Measurements from ENCODE around the gene ADISSP.

ADISSP gene

DNA sequence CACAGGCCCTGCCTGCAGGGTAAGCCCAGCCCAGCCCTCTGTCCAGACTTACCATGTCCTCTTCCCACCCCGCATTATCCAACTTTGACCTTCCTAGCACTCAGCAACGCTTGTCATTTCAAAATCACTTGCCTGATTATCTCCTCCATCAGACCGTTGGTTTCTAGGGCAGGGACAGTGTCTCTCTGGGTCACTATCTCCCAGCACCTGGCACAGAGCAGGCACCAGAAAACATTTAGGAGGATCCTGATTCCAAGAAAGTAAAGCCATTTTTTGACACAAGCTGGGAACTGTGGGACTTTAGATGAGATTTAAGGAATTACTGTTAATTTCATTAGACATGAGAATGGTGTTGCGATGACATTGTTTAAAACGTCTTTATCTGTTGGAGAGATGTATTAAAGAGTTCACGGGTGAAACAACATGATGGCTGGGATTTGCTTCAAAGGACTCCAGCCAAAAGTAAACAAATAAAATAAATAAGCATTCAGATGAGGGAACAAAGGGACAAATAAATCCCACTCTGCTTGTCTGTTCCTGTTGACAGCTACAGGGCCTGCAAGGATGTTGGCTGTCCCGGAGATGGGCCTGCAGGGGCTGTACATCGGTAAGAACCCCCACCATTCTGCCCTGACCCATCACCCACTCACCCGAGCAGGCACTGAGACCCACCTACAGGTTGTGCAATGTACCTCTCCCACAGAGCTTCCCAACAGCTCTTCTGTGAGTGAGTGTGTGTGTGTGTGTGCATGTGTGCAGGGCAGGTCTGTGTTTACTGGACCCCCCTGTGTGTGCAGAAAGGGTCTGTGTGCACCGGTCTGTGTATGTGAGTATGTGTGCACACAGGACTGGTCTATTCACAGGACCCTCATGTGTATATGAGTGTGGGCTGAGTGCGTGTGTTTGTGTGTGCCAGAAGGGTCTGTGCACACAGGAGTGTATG lies 29.2 kb downstream of the ADISSP start:
- no peak for DNase-seq (ENCODE audit: low read depth)

DNA sequence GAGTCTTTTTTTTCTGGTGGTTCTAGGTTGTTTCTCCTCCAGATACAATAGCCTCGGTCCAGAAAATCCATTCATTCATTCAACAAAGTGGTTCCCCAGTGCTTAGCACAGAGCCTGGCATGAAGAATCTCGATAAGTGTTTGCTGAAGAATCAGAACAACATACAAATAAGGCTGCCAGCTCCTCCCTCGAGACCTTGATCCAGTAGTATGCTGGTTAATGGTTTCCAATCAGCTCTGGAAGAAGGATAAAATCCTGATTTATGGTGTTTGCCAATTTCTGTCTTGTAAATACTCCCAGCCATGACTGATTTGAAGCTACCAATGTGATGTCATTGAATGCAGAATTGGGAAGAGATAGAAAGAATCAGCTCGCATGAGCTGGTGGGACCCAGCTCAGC lies 31.8 kb downstream of the ADISSP start:
- DNase-seq (ENCODE audit: low read depth), result no peak

DNA sequence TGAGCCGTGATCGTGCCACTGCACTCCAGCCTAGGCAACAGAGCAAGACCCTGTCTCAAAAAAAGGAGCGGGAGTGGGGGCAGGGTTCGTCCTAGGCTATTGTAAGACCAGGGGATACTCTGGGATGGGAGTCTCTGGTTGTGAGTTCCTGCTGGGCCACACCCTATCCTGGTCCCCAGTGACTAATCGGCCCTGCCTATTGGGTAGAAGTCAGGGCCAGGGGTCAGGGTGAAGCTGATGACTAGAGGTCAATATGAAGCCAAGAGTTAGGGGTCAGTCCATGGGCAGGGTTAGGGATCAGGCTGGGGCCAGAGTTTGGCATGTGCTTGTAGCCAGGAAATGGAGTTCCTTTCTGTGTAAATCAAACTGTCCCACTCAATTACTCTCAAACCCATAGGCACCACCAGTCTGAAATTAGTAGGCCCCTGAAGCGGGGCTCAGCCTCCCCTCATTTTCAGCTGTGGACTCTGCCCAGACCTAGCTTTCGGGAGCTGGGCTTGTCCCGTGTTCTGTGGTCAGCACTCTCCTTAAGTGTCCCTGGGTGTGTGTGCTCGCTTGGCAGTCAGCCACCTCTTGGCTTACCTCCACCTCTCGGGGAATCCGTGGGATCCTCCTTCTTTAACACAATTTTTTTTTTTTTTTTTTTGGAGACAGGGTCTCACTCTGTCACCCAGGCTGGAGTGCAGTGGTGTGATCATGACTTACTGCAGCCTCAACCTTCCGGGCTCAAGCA lies 33.3 kb downstream of the ADISSP start:
- DNase-seq (ENCODE audit: low read depth), result no peak

DNA sequence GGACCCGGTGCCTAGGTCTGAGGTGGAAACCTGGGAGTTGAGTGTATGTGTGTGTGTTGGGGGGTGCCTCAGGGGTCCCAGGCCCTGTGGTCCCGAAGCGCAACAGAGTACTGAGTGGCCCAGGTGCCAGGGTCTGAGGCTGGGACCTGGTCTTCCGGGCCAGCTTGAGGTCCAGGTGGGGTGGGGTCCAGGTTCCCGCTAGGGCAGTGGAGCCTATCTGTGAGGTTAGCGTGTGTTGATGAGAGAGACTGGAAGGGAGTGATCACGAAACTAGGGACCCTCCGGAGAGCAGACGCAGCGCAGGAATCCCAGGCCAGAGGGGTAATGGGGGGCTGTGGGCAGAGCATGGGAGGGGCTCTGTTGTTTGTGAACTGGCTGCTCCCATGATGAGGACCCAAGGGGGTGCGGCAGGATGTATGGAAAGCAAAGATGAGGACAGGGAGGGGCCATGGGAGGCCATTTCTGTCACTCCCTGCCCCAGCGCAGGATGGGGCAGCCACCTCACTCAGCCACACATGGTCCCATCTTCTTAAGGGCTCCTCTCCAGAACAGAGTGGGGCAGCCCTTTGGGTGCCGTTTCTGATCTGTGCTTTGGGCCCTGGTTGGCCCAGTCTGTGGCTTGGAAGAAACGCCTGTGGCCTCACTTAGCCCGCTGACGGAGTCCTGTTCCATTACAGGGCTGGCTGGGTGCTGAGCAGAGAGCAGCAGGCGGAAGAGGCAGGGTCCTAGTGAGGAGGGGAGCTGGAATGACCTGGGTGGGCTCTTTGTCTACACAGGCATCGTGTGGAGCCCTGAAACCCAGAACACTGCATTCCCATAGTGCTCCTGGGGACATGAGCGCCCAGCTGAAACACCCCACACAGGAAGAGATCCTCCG lies 34.2 kb downstream of the ADISSP start:
- DNase-seq (ENCODE audit: low read depth), result no peak

DNA sequence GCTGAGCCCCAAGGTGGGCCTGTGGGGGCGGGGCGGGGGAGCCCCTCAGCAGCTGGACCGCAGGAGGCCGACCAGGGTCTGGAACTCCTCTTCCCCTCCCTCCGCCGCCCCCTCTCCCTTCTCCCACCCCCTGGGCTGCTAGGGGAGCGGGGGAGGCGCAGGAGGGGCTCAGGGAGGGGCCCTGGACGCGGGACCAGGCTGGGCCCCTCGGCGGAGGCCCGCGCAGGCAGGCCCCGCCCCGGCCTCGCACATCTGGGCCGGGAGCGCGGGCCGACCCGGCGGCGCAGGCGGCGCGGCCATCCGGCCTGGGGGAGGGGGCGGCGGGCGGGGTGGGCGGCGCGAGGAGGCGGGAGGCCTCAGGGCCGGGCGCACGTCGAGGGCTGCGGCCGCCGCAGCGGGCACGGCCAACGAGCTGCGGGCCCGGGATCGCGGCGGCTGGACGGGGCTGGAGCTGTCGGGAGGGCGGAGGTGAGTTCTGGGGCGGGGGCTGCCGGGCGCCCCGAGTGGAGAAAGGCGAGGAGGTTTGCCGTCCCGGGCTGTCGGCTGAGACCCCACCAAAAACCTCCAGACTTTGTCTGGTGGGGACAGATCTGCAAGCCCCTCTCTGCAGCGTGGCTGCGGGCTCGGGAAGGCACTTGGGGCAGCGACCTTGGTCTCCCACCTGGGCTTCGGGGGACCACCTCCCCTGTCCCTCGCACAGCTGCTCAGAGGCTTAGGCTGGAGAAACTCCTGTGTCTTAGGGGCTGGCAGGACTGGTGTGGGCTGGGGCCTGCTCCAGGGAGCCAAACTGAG lies 35.0 kb downstream of the ADISSP start, which contains the start of gene HSPA12B:
HSPA12B (plus strand) TSS at position 359 of the 792 bp plus-strand sequence. CDS start 5,990 bp downstream, outside the sequence.
- peak; percentile 47 for DNase-seq (ENCODE audit: low read depth)

DNA sequence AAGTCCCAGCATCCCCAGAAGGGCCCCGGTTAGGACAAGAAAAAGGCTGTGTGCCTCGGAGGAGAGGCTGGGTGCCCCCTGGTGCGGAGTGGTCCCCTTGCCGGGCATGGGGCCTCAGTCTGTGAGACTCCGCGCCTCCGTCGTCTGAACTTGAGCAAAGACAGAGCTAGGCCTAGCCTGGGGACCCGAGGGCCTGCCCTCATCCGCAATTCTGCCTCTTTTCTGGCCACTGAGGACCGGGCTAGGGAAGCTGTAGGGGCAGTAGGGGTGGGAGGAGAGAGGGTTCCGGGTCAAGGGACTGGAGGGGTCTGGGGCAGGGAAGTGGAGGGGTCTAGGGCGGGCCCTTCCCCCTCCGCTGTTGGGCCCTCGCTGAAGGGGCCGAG lies 35.6 kb downstream of the ADISSP start:
- no peak for DNase-seq (ENCODE audit: low read depth)

DNA sequence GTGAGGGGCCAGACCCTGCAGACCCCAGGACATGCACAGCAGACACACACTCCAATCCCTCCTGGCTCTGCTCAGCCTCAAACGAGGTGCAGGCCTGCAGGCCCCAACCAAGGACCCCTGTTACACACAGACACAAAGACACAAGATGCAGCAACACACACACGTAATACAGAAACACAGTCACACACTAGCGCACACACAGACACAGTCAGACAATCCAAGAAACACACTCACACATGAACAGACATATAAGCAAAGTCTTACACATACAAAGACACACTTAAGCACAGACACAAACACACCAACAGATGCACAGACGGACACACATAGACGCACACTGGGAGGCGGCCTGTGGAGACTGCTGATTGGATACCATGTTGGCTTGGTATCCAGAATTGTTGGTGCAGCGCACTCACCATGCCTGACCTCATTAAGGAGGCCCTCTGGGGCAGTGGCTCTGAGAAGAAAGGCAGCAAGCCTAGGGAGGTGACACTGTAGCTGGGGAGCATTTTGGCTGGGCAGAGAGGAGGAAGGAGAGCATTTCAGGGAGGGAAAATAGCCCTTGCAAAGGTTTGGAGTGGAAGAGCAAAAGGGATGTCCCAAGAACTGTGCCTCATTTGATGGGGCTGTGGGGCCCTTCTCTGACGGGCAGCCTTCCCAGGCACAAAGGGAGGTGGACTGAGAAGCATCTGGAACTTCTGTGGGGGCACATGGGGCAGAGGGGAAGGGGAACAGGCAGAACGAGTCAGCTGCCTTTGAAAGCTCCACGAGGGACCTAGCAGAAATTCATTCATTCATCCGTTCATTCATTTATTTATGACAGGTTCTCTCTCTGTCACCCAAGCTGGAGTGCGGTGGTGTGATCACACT lies 36.5 kb downstream of the ADISSP start:
- no peak for DNase-seq (ENCODE audit: low read depth)

DNA sequence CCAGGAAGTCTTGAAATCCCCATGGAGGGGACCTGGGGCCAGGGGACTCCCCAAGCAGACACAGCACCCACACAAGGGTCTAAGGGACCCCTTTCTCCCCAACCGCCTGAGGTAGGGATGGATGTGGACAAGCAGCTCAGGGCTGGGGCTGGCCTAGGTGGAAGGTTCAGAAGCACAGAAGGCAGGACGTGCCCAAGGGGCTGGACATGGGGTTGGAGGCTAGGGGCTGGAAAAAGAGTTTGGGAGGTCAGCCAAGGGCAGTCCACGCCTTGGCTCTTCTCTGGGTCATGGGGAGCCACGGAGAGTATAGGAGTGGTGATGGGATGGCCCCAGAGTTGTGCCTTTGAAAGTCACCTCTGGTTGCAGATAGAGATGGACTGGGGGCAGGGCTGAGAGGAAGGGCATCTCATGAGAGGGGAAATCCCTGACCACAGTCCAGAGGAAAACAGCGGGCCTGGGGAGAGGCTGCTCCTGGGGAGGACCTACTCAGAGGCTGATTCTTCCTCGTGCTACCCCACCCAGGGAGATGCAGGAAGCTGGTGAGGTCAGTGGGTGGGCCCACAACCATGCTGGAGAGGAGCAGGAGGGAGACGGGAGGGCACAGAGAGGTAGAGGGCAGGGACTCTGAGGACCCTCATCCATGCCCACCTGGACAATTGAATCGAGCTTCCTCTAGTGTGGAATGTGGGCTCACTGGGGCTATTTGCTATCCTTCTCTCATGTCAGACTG lies 37.6 kb downstream of the ADISSP start:
- DNase-seq (ENCODE audit: low read depth), result peak; percentile 50

DNA sequence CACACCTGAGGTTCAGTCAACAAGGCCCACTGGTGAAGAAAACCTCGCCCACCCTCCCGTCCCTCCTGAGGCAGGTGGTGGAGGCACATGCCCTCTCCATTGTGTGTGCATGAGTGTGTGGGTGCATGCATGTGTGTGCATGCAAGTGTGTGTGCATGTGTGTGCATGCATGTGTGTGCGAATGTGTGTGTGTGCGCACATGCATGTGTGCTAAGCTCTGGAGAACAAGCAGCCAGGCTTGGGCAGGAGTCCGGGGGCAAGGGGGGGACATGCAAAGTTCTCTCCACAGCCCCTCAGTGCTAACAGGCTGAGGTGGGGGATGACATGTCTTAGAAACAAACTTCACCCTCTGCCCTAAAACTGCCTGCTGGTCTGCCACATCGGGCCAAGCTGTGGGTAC lies 38.2 kb downstream of the ADISSP start:
- DNase-seq (ENCODE audit: low read depth), result no peak

DNA sequence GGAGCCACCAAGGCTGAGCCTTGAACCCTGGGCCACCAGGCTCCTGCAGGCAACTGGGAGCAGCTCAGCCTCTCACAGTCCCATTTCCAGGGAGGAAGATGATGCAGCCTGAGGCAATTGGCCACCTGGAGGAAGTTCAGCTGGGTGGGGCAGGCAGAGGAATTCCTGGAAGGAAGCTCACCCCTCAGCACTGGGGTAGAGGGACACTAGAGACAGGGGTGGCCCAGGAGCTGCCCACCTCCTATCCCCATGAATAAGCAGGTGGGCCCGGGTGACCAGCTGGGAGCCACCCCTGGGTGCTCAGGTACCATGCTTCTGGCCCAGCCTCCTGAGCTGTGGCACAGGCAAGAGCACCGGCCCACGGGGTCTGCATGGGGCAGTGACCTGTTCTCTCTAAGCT lies 38.7 kb downstream of the ADISSP start:
- no peak for DNase-seq (ENCODE audit: low read depth)

DNA sequence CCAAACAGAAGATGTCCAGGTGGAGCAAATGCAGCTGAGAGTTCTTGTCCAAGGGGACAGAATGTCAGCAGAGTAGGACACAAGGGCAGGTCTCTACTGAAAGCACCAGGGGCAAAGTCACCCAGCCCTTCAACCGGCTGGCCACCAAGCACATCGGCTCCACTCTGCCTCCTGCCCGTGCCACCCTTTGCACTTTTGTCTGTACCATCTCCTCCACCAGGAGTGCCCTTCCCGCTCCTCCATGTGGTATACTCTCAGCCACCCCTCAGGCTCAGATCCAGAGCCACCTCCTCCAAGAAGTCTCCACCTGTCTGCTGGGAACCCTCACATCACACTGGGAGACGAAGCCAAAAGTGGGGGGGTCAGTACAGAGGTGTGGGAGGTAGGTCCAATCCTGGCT lies 39.2 kb downstream of the ADISSP start:
- no peak for DNase-seq (ENCODE audit: low read depth)

DNA sequence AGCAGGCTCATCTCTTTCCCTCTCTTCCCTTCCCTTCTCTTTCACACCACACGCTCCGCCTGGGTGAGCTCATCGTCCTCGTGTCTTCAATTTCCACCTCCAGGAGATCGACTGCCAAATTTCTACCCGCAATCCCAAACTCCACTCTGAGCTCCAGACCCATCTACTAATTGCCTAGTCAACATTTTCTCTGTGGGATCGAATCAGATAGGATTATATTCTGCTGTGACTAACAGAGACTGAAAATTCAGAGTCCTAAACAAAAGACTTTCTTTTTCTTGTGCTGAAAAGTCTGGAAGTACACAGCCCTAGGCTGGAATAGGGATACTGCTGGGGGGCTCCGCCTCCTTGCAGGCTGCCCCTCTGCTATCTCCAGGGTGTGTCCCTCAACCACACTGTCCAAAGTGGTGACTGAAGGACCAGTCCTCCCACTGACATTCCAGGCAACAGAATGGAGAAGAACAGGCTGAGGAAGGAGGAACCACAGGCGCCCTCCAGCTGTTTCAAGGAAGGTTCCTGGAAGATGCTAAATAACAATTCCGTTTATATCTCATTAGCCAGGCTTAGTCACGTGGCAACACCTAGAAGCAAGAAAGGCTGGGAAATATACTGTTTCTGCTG lies 40.0 kb downstream of the ADISSP start:
- no peak for DNase-seq (ENCODE audit: low read depth)

DNA sequence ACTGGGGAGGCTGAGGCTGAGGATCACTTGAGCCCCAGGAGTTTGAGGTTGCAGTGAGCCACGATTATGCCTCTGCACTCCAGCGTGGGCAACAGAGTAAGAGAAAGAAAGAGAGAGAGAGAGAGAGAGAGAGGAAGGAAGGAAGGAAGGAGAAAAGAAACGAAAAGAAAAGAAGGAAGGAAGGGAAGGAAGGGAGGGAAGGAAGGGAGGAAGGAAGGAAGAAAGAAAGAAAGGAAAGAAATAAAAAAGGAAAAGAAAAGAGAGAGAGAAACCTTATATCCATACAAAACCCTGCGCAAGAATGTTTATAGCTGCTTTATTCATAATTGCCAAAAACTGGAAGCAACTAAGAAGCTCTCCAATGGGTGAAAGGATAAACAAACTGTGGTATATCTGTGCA lies 43.2 kb downstream of the ADISSP start:
- DNase-seq (ENCODE audit: low read depth), result no peak

DNA sequence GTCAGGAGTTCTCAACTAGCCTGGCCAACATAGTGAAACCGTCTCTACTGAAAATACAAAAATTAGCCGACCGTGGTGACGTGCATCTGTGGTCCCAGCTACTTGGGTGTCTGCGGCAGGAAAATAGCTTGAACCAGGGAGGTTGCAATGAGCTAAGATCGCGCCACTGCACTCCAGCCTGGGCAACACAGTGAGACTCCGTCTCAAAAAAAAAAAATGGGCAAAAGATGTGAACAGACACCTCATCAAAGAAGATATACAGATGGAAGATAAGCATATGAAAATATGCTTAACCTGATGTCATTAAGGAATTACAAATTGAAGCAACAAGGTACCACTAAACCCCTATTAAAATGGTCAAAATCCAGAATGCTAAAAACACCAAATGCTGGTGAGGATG lies 44.3 kb downstream of the ADISSP start:
- no peak for DNase-seq (ENCODE audit: low read depth)

DNA sequence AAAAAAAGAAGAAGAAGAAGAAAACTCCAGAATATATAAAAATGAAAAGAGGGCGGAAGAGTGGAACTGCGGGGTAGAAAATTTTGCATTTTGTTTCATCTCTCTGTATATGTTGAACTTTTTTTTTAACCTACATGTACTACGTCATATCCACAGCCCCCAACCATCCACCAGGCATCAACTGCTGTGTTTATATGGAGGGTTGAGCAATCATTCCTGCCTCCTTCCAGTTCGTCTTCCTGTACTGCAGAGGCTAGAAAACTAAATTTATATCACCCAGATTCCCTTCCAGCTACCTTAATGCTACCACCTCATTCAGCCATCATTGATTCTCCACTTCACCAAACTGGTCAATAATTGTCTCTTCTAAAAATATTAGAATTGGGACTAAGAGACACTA lies 45.6 kb downstream of the ADISSP start:
- no peak for DNase-seq (ENCODE audit: low read depth)

DNA sequence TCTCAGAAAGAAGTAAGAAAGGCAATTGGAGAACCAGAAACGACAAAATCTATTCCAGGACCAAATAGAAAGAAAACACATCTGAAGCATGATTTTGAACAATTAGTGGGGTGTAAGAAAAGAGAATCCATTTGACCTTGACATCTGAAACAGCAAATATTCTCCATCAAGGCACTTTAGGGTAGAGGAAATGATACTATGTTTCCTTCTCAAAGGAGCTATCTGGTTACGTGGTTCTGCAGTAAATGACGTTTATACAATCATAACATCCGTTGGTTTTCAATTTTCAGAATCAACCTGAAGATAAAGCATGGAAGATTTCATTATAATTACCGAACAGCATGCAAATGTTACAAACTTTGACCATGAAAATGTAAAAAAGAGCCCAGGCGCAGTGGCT lies 46.9 kb downstream of the ADISSP start:
- DNase-seq (ENCODE audit: low read depth), result no peak

DNA sequence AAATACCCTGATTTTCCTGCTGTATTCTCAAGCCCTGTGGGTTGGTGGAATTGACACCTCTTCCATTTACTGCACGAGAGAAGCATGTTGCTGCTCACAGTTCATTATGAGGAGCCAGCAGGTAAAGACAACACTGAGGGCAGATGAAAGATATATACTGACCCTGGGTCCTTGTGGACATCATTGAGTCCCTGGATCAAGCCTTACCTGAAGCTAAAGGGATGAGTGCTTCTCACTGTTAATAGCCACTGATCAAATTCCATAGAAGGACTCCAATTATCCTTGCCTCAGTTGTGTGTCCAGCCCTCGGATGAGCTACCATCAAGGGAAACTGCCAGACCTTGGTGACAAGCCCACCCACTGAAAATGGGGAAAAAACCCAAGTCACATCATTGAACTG lies 47.5 kb downstream of the ADISSP start:
- no peak for DNase-seq (ENCODE audit: low read depth)

DNA sequence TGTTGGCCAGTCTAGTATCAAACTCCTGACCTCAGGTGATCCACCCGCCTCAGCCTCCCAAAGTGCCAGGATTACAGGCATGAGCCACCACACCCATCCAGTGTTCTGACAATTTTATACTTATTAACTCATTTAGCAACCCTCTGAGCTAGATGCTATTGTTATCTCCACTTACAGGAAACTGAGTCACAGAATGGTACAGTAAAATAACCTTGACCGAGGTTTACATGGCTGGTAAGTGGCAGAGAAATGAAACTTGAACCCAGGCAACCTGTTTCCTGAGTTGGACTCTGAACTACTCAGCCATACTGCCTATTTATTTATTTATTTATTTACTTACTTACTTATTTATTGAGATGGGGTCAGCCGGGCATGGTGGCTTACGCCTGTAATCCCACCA lies 48.5 kb downstream of the ADISSP start:
- no peak for DNase-seq (ENCODE audit: low read depth)

DNA sequence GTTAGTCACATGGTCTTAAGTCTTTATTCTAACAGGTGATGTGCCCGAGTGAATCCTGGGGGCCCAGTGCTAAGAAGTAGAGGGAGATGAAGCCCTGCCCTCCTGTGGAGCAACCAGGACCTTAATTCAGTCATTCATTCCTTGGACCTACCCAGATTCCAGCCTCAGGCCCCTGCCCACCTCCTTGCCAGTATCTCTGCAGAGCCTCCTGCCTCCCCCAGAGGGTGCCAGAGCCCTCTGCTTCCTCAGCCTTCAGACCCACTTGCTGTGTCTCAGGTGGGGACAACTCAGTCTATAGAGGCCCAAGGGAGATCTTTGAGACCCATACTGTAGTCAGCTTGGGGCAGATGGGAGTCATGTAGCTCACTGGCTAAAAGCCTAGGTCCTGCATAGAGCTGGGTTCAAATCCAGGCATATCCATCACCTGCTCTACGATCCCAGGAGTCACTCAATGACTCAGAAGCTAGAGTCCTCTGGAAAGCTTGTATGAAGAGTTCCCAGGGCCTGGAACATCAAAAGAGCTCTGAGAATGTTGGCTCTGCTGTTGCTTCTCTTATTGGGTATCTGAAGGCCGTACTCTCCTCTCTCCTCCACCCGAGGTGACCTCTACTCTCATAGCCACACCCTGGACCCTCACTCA lies 51.2 kb downstream of the ADISSP start:
- DNase-seq (ENCODE audit: low read depth), result peak; percentile 59
